Left kidney (tissue), 1 donor: ENCODE data around the gene PHOX2A. TPM values are rescaled to one million over a fixed set of nuclear protein-coding genes. Genes with fewer than 3 reads are reported as not detected.

Experiments used
- polyA plus RNA-seq: library from polyadenylated mRNA; unstranded; fragments of 120-200 nt; gene quantifications from one replicate; pipeline ENCODE4 v1.2.1, GENCODE V29; 2013; ENCODE audit not compliant: insufficient read length

The PHOX2A gene
- polyA plus RNA-seq, 1 donor: not detected

Other genes with a start within 250 kb of the PHOX2A start
- 16.8 TPM for gene IL18BP, start 245.3 kb downstream of the PHOX2A start, polyA plus RNA-seq
- 300 TPM for gene NUMA1, start 163.6 kb downstream of the PHOX2A start, polyA plus RNA-seq
- gene LRRC51, start 163.3 kb downstream of the PHOX2A start, polyA plus RNA-seq: 33.1 TPM
- 111 TPM for gene LAMTOR1, start 140.9 kb downstream of the PHOX2A start, polyA plus RNA-seq
- gene TOMT, start 138.3 kb downstream of the PHOX2A start, polyA plus RNA-seq: not detected
- 51.8 TPM for gene ANAPC15, start 131.5 kb downstream of the PHOX2A start, polyA plus RNA-seq
- 1.1 TPM for gene FOLR3, start 108.5 kb downstream of the PHOX2A start, polyA plus RNA-seq
- gene FOLR1, start 52.0 kb downstream of the PHOX2A start, polyA plus RNA-seq: 50.8 TPM
- gene FOLR2, start 27.4 kb downstream of the PHOX2A start, polyA plus RNA-seq: 8.7 TPM
- gene INPPL1, start 19.4 kb downstream of the PHOX2A start, polyA plus RNA-seq: 178 TPM
- gene CLPB, start 190.4 kb upstream of the PHOX2A start, polyA plus RNA-seq: 14.2 TPM